Measurements from ENCODE around the gene PROCA1. TPM values are rescaled to one million over a fixed set of nuclear protein-coding genes. Genes with fewer than 3 reads are reported as not detected.

The PROCA1 gene
- total and polyA plus RNA-seq, 9 of the 15 experiments (the other 6 are each of a cell fraction or from before 2014, with no cell fraction given): 0.78 to 16.2 (median 5.6) TPM

- TF ChIP-seq SOX6 (IDR thresholded peaks at IDR 0.05): 0 out of 2 replicates have a peak, but pooled peaks have one; percentile 21
- TF ChIP-seq CHCHD3 (CRISPR knock-in tag; IDR thresholded peaks at IDR 0.05): no peak
- no peak for TF ChIP-seq ZNF197 (CRISPR knock-in tag; IDR thresholded peaks at IDR 0.05; ENCODE audit: low read depth)
- no peak for TF ChIP-seq ZBTB26 (CRISPR knock-in tag; IDR thresholded peaks at IDR 0.05)
- no peak for TF ChIP-seq ILF3 (IDR thresholded peaks at IDR 0.05; ENCODE audit: borderline replicate concordance)
- no peak for TF ChIP-seq KLF6 (CRISPR knock-in tag; IDR thresholded peaks at IDR 0.05; ENCODE audit: borderline replicate concordance)
- TF ChIP-seq NFE2 (IDR thresholded peaks at IDR 0.05; ENCODE audit: low read depth): no peak
- no peak for TF ChIP-seq RFX5 (IDR thresholded peaks at IDR 0.05; ENCODE audit: low read depth, low read length)
- TF ChIP-seq ZNF785 (CRISPR knock-in tag; IDR thresholded peaks at IDR 0.05): no peak
- no peak for TF ChIP-seq RBBP5 (IDR thresholded peaks at IDR 0.05; ENCODE audit: borderline replicate concordance, insufficient read depth, low read length, poor library complexity, severe bottlenecking)
- no peak; the same call in 1 of the 2 replicates for TF ChIP-seq RHOXF2B (CRISPR knock-in tag; conservative IDR thresholded peaks at IDR 0.05)
- no peak for TF ChIP-seq NR0B1 (IDR thresholded peaks at IDR 0.05; ENCODE audit: partially characterized antibody)
- no peak for TF ChIP-seq ZNF583 (CRISPR knock-in tag; IDR thresholded peaks at IDR 0.05)
- no peak for TF ChIP-seq ZNF121 (CRISPR knock-in tag; conservative IDR thresholded peaks at IDR 0.05)
- TF ChIP-seq CLOCK (CRISPR knock-in tag; IDR thresholded peaks at IDR 0.05; ENCODE audit: borderline replicate concordance): no peak
- no peak for TF ChIP-seq ZNF354B (CRISPR knock-in tag; IDR thresholded peaks at IDR 0.05)
- TF ChIP-seq ZNF253 (CRISPR knock-in tag; conservative IDR thresholded peaks at IDR 0.05): no peak
- no peak for TF ChIP-seq SNAPC5 (CRISPR knock-in tag; IDR thresholded peaks at IDR 0.05)
- TF ChIP-seq ZSCAN32 (CRISPR knock-in tag; IDR thresholded peaks at IDR 0.05): no peak
- TF ChIP-seq TARDBP (IDR thresholded peaks at IDR 0.05): peak; percentile 80; the same call in 1 of the 2 replicates
- no peak for TF ChIP-seq ZNF280A (IDR thresholded peaks at IDR 0.05; ENCODE audit: low read depth, partially characterized antibody)
- TF ChIP-seq ZBTB9 (CRISPR knock-in tag; IDR thresholded peaks at IDR 0.05): no peak
These were observed 7.3 kb upstream of the PROCA1 start (continued) for GRCh38 chr17:28719021-28719433.
